NCI-H128 (cell line): ENCODE data around the gene OR1K1.

Experiments
- DNase-seq: peaks from one replicate; lab custom pipeline; 2025; ENCODE audit not compliant: unreplicated experiment; lab: John Stamatoyannopoulos, UW

Gene OR1K1

DNA sequence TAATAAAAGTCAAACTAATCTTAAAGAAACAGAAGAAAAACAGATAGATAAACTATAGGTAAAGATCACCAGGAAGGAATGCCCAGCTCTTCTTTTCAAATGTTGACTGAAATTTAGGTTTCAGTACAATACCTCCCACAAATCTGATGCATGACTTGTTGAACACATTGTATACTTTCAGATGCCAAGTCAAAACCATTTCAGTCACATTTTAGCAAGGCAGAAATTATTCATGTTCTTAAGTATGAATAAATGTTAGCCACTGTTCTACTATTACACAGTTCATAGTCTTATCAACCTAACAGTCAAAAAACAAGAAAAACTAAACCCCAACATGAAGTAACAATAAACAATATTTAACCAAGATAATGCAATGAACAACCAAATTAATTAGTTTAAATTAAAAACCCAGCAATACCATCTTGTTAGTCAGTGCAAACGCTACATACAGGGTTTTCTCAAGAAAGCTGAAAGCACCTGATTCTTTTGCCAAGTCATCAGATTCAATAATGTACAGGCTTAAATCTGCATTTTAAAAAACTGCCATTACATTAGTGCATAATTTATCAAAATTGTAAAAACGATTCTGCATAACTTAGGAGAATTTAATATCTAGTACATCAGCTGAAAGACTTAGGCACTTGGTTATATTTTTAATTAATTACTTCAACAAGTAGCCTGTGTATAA, 48.5 kb downstream of the OR1K1 start:
- DNase-seq, result no peak
